Stimulated activated CD4-positive, alpha-beta T cell treated with anti-CD3 and anti-CD28 coated beads, TNF-alpha, amount 100 ng/mL, for 24 hours (primary cell): Measurements from ENCODE around the gene LYRM4.
A peak's percentile ranks its signal among the peaks of the same experiment; 100 is the strongest.

ENCODE experiments used
- DNase-seq, 3 experiments: peaks; one replicate each; pipeline ENCODE4 v3.0.0-alpha.2; 2020; ENCODE audit warnings: low read depth in 3 of 3

The LYRM4 gene

GRCh38 chr6:5146398-5146797 is 114.4 kb downstream of the LYRM4 start:
- no peak for DNase-seq

GRCh38 chr6:5143634-5144311 is 117.0 kb downstream of the LYRM4 start:
- peak; percentile 53 to 77 (median 72) for DNase-seq

GRCh38 chr6:5142915-5143314 is 117.8 kb downstream of the LYRM4 start:
- no peak for DNase-seq

DNA sequence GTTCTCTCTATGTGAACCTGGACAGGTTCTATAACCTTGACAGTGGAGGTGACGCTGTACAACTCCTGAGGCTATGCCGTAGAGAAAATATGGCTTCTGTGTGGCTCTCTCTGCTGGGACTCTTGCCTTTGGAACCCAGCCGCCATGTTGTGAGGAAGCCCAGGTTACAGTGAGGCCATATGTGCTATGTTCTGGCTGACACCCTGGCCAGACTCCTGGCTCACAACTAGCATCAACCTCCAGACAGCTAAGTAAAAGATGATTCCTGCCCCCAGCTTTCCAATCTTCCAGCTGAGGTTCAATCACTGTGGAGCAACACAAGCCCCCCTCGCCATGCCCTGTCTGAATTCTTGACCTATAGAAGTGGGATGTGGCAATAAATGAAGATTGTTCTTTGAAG is 118.6 kb downstream of the LYRM4 start:
- no peak for DNase-seq

GRCh38 chr6:5141046-5141445 is 119.7 kb downstream of the LYRM4 start:
- no peak for DNase-seq

DNA sequence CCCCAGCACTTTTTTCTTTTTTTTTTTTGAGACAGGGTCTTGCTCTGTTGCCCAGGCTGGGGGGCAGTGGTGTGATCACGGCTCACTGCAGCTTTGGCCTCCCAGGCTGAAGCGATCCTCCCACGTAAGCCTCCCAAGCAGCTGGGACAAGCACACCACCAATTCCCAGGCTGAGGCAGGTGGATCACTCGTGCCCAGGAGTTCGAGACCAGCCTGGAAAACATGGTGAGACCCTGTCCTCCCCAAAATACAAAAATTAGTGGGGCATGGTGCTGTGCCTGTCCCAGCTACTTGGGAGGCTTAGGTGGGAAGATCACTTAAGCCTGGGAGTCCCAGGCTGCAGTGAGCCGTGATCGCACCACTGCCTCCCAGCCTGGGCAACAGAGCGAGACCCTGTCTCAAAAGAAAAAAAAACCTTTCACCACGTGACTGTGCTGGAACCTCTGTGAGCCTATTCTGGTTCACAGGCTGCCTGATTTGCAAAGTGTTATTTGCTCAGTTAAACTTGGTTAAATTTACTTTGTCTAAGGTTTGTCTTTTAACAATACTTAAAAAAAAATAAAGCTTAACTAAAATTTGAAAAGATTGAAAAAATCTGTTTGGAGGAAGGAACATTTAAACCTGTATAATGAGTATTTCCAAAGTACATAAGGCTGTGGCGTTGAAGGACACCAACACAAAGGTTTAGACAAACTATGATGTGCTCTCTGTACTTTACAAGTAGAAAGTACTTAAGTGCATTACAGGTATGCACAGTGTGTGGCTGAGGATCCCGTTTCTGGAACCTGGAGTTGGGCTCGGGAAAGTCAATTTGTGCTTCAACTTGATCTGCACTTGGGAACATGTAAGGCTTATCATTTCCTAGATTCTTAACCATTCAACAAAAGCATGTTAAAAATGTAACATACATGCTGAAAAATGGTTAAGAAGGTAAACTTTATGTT is 120.7 kb downstream of the LYRM4 start:
- no peak for DNase-seq

DNA sequence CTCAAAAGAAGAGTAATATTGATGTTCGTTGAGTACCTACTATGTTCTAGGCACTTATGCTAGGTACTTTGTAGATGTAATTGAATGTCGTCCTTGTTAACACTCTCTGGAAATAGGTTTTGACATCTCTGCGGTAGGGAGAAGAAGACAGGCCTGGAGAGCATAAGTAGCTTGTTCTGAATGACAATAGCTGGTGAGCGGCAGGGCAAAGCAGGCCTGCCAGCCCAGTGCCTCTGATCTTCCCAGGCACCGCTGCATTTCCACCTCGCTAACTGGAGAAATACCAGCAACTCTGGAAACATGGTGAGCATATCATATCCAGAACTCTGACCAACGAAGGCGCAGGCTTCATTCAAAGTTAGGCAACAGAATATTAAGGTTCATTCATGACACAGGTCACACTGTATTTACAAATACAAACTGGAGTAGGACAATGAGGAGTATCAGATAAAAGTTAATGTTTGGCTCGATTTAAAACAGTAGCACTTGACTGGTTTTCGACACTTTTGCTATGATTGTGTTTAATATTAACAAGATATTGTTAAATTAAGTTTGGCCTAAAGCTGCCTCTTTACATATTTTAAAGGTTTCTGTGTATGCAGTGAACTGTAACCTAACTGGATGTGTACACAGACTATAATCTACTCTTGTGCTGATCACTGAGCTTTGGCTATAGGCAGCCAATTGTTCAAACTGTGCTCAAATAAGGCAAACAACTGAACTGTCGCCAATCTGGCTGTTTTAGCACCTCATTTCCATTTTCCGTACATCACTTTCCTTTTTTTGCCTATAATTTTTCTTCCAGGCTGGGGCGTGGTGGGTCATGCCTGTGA is 121.5 kb downstream of the LYRM4 start:
- no peak for DNase-seq

- no peak for DNase-seq
Measured at GRCh38 chr6:5136851-5137250, 123.9 kb downstream of the LYRM4 start.

- peak; percentile 8 to 20 (median 13) for DNase-seq
Measured at GRCh38 chr6:5135788-5136376, 124.9 kb downstream of the LYRM4 start.

DNA sequence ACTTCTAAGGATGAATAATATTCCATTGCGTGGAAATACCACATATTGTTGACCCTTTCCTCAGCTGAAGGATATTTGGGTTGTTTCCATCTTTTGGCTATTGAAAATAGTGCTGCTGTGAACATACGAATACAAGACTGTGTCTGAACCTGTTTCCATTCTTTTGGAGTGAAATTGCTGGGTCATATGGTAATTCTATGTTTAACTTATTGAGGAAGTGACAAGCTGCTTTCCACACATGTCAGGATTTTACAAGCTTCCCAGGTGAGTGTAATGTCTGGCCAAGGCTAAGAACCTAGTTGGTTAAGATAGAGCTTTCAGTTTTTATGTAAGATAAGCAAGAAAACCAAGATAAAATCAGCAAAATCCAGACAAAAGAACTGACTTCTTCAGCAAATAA is 126.8 kb downstream of the LYRM4 start:
- DNase-seq, result no peak

DNA sequence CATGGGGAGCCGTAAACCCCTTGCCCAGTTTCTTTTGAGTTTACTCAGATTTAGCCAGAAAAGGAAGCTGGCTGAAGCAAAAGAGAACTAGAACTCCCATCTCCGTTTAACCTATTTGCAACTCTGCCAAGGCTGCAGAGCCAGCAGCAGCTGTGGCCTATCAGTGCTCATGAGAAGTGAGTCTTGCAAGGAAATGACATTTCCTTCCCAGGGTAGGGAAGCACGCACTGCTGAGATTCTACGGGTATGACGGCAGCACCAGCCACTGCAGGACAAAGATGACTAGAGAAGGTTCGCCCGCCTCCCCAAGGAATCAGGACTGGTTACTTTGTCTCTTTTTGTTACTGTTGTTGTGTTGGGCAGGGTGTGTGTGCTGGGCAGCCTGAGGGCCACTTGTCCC is 128.0 kb downstream of the LYRM4 start:
- DNase-seq, result no peak

DNA sequence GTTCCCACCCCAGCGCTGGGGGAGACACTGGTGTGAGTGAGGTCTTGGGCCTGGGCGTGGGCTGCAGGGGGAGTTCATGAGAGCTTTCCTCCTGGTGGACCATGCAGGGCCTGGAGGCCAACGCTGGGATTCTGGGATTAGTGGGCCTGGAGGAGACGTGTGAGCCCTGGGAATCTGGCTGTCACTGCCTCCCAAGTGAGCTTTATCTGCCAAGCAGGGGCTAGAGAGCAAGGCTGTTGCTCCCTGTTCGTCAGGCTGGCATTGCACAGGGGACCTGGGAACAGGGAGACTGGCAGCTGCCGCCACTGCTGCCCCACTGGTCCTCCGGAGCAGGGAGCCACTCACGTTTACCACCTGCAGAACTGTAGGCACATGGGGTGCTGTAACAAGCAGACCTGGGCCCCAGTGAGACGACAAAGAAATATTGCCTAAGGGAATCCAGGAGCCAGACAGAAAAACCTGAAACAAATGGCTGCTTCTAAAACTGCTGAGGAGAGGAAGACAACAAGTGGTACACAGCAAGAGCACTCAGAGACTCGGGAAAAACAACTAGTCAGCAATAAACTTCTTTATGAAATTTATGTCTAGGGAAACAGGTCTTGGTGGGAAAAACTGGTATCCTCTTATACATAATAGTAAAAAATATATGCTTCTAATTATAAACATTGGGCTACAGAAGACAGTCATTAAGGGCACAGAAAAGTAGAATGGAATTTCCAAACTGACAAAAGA is 130.4 kb downstream of the LYRM4 start:
- DNase-seq, result no peak

DNA sequence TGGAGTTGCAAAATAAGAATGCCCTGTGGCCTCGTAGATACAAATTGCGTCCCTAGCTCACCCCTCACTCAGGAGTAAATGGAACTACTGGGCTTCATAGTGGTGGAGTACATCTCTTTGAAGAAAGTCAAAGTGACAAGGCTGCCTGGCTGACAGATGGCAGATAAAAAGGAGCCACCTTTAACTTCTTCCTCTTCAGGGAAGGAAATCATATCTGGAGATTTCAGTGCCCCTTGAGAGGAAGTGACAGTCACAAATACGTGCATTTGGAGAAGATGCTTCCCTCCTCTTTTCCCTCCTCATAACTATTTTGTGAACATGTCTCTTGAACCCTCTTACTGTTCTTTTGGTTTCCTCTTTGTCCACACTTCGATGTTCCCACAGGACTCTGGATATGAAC is 132.4 kb downstream of the LYRM4 start:
- no peak for DNase-seq

GRCh38 chr6:5127106-5127687 is 133.6 kb downstream of the LYRM4 start:
- DNase-seq, result no peak

DNA sequence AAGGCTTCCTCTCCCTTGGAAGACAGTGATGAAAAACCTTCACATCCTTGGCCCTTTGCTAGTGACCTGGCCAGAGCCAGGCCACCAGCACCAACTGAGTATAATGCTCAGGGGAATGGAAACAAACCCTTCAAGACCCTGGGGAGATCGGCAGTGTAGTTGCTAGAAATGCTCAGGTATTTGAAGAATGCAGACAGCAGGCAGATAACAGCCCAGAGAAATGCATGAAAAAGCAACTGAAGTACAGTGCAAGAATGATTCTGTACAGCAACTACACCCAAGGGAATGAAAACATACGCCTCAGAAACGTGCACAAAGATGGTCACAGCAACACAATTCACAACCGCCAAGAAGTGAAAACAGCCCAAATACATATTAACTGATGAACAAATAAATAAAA is 134.5 kb downstream of the LYRM4 start:
- no peak for DNase-seq

- no peak for DNase-seq
Measured at GRCh38 chr6:5125152-5126006, 135.4 kb downstream of the LYRM4 start.

DNA sequence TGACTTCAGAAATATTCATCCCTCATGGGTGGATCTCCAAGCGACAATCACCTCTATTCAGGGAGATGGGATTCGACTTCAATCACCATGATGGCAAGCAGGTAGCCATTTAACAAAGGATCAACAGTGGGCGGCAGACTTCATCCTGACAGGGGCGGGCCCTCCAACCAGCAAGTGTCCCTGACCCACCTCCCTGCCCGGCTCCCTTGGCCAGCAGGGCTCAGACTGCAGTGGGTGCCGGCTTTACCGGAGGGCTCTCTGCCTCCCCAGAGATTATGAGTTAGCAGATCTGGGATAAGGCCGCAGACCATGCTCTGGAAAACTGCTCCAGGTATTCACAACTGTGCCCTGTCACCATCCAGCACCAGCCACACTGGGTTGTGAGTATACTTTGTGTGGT is 136.2 kb downstream of the LYRM4 start:
- DNase-seq, result no peak

DNA sequence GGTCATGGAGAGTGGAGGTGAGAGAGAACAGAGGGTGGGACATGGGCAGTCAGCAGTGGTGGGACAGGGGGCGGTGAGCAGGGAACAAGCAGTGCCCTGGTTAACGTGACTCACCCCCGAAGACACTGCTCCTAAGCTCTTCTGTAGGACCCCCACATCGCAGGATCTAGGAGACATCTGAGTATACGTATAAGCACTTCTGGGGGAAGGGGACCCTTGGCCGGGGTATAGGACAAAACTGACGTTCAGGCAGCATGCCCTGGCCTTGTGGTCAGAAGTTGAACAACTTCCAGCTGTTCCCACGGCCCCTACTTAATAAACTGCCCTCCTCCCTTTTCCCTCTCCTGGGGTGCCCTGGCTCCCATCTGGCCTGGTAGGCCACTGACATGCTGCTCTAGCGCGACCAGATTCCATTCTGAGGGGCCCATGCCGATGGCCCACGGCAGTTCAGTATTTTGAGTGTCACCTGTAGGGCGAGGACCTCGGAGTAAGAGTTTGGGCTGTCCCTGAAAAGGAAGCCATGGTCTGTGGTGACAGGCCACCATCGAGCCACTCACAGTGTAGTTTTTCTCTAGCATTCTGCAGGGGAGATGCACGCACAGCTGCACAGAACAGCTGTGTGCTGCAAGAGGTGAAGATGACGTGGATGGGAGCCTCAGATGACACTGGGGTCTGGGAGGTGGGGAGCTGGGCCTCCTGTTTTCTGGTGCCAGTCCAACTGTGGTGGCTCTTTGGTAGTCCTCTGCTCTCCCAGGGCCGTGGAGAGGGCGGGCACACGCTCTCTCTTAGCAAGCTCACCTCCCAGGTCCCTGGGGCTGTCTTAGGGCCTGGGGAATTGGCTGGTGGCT is 137.2 kb downstream of the LYRM4 start:
- no peak for DNase-seq
